T-helper 2 cell (primary cell): ENCODE results near the gene PARP3.
"Not testable (repeated sequence)": the region's sequence is repeated elsewhere in the genome, so short reads cannot be mapped to it uniquely, and the experiment has no call there.

Source experiments
- DNase-seq, 5 experiments: peaks; one replicate each; pipeline versions ENCODE4 v3.0.0 to v3.0.0-alpha.2; 2012 to 2022
- total RNA-seq, 2 donors: gene quantifications; one replicate each; lab custom pipeline; 2026; lab: John Stamatoyannopoulos, UW

PARP3 gene
- 6.9 to 12.1 reads per million in 2 donors for total RNA-seq

GRCh38 chr3:51941798-51942602 lies at the start of gene PARP3, which contains the start of gene RRP9:
TSS of gene PARP3 (plus strand) at chr3:51942363. CDS start at chr3:51943356, 993 bp downstream.
TSS of gene RRP9 (minus strand) at chr3:51941904. CDS start at chr3:51941867, 37 bp downstream.
- peak; percentile 99 to 100 (median 100) for DNase-seq

GRCh38 chr3:51894391-51894790 lies 47.8 kb upstream of the PARP3 start:
- DNase-seq = no peak

GRCh38 chr3:51894939-51895338 lies 47.2 kb upstream of the PARP3 start:
- DNase-seq = no peak

GRCh38 chr3:51896607-51897305 lies 45.4 kb upstream of the PARP3 start:
- DNase-seq = no peak

GRCh38 chr3:51897391-51897790 lies 44.8 kb upstream of the PARP3 start:
- DNase-seq = no peak

- DNase-seq = not testable (repeated sequence)
Observed at GRCh38 chr3:51900043-51900442, 42.1 kb upstream of the PARP3 start.

- peak in 2 of 5 experiments; percentile 9 to 73 for DNase-seq
Observed at GRCh38 chr3:51902361-51902760, 39.8 kb upstream of the PARP3 start.

- DNase-seq = no peak
Observed at GRCh38 chr3:51904034-51904823, 37.9 kb upstream of the PARP3 start.

- no peak for DNase-seq
Observed at GRCh38 chr3:51908026-51908425, 34.1 kb upstream of the PARP3 start.

GRCh38 chr3:51916418-51916817 lies 25.7 kb upstream of the PARP3 start:
- no peak for DNase-seq

GRCh38 chr3:51921081-51921578 lies 21.0 kb upstream of the PARP3 start:
- no peak for DNase-seq

GRCh38 chr3:51927061-51927977 lies 14.8 kb upstream of the PARP3 start:
- no peak for DNase-seq

- DNase-seq = no peak
Observed at GRCh38 chr3:51928438-51928837, 13.7 kb upstream of the PARP3 start.

- DNase-seq = not testable (repeated sequence)
Observed at GRCh38 chr3:51928981-51929380, 13.2 kb upstream of the PARP3 start.

- no peak for DNase-seq
Observed at GRCh38 chr3:51929420-51930003, 12.7 kb upstream of the PARP3 start.

GRCh38 chr3:51930439-51930838 lies 11.7 kb upstream of the PARP3 start:
- no peak for DNase-seq

- DNase-seq = no peak
Observed at GRCh38 chr3:51931756-51932155, 10.4 kb upstream of the PARP3 start.

- no peak for DNase-seq
Observed at GRCh38 chr3:51932471-51933370, 9.4 kb upstream of the PARP3 start.

- no peak for DNase-seq
Observed at GRCh38 chr3:51933471-51934138, 8.6 kb upstream of the PARP3 start.
